Kidney capillary endothelial cell (primary cell): ENCODE results near the gene VEZF1.
"Not testable (repeated sequence)": the region's sequence is repeated elsewhere in the genome, so short reads cannot be mapped to it uniquely, and the experiment has no call there.

Experiments
- DNase-seq: peaks from one replicate; pipeline ENCODE4 v3.0.0-alpha.2; 2018; ENCODE audit warnings: low spot score

VEZF1 gene

DNA sequence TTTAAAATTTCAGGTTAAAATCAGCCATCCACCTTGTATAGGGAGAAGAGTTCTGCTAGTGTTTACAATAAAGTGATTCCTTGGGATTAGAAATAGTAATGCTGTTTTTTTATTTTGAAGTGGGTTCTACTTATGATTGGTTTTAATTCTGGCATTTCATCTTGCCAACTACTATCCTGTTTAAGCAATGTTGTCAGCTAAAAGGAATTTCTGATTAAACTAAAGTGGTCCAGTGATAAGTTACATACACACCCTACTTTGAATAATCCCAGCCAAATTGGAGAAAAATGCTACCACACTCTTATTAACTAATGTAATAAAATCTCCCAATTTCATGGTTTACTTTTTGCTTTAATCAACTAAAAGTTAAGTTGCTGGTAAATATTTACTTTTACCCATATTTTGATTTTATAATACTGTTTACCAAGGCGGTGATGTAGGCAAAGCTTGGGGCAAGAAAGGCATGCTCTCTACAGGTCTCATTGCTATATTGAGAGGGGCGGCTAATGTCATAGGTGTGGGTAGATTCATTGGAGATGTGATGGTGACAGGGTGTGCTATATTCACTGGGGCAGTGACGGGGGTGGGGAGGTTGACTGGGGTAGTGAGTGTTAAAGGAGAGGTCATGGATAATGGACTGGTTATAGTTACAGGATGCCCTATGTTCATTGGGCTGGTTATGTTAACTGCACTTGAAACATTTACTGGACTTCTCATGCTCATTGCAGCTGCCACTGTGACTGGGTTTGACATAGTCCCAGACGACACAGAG, 13.8 kb downstream of the VEZF1 start:
- not testable (repeated sequence) for DNase-seq

GRCh38 chr17:57972151-57972550, 15.9 kb downstream of the VEZF1 start:
- no peak for DNase-seq

DNA sequence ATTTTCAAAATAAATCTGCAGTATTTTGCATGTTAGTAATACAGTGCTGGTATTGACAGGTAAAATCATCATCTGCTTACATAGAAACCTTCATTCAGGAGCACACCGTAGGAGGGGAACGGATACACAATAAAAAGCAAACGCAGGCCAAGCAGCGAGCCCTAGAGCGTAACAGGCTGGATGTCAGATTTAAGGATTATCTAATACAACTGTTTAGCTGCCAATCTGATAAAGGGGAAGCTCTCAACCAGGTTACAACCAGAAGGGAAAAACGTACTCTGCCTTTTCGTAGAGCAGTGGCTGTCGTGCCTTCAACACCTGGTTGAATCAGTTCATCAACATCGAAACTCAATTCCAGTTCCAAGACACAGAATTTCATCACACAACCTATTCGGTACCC, 16.5 kb downstream of the VEZF1 start:
- no peak for DNase-seq

GRCh38 chr17:57970710-57971109, 17.3 kb downstream of the VEZF1 start:
- no peak for DNase-seq

GRCh38 chr17:57968456-57968855, 19.6 kb downstream of the VEZF1 start:
- no peak for DNase-seq

DNA sequence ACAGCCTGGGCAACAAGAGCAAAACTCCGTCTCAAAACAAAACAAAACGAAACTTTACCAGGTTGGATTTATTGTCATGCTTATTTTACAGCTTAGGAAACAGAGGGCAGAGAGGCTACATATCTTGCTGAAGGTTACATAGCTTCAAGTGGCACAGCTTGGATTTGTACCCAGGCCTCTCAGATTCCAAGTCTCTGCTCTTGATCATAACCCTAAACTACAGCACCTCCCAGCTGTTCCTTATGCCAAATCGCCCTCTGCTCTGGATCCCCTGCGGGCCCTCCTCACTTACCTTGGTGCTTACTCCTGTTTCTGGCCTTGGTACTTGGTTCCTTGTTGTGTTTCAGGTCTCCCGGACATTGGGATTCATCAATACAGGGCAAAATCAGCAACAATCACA, 21.2 kb downstream of the VEZF1 start:
- DNase-seq: no peak

- DNase-seq: no peak
Measured at GRCh38 chr17:57966246-57966645, 21.8 kb downstream of the VEZF1 start.

DNA sequence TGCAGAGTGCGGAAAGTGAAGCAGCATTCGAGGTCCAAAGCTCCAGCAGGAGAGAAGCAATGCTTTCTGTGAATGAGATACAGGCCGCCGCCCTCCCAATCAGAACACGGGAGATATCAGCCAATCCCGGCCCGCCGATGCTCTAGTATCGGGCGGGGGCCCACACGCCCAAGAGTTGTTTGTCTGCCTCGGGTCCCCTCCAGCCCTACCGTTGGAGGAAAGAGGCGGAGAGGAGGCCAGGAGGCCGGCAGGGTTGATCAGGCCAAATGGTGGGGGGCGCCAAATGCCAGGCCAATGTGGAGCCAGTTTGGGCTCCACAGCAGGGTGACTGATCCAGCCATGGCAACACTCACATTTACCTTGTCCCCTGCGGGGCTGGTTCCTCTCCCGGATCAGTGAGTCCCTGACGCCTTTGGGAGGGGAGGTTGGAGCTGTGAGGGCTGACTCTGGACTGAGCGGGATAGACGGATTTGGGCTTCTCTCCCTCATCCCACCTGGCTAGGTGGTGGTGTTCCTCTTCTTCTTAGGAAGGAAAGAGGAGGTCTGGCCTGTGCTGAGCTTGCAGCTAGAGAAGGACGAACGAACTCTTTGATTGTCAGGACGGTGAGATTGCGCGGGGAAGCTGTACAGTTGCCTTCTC, 22.4 kb downstream of the VEZF1 start:
- no peak for DNase-seq

DNA sequence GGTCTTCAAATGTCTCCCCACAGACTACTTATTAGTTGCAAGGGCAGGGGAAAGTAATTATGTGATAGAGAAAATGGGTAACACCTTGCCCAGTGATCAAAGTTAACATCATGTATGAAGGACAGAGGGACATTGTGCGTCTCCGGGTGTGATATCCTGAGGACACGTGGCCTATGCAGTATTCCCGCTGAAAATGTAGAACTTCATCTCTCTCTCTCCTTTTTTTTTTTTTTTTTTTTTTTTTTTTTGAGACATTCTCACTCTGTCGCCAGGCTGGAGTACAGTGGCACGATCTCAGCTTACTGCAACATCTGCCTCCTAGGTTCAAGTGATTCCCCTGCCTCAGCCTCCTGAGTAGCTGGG, 24.9 kb downstream of the VEZF1 start:
- DNase-seq: no peak

- DNase-seq: no peak
Measured at GRCh38 chr17:57962279-57963148, 25.5 kb downstream of the VEZF1 start.

GRCh38 chr17:57959929-57960328, 28.1 kb downstream of the VEZF1 start:
- DNase-seq: no peak

DNA sequence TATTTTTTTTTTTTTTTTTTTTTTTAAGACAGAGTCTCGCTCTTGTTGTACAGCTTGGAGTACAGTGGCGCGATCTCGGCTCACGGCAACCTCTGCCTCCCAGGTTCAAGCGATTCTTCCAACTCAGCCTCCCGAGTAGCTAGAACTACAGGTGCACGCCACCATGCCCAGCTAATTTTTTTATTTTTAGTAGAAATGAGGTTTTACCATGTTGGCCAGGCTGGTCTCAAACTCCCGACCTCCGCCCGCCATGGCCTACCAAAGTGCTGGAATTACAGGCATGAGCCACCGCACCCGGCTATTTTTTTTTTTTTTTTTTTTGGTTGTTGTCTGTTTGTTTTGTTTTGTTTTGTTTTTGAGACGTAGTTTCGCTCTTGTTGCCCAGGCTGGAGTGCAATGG, 29.7 kb downstream of the VEZF1 start:
- DNase-seq: not testable (repeated sequence)

- DNase-seq: no peak
Measured at GRCh38 chr17:57957886-57958285, 30.2 kb downstream of the VEZF1 start.

DNA sequence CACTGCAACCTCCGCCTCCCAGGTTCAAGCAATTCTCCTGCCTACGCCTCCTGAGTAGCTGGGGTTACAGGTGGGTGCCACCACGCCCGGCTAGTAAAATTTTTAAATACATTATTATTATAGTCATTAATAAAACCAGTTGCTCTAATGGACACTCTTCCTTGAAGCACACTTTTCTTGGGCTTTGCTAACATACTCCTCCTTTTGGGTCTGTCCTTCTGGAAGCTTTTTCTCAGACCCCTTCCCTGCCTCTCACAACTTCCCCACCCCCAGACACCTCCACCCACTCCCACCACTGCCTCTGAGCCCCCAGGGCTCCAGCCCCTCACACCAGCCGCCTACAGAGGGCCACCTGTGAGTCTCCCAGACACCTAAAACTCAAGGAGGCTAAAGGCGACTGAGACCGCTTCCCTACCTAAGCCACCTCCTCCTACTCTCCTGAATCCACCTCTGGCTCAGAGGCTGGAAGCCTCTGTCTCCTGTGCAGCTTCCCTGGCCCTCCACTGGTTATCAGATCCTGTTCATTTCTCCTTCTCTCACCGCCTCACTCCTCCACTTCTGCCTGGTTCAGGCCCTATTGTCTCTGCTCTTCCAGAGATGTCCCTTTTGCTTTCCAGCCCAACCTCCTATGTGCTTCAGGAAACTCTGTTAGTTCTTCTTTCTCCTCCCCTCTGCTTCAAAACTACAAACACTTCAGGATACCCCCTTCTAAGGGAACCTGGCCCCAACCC, 30.8 kb downstream of the VEZF1 start:
- no peak for DNase-seq

DNA sequence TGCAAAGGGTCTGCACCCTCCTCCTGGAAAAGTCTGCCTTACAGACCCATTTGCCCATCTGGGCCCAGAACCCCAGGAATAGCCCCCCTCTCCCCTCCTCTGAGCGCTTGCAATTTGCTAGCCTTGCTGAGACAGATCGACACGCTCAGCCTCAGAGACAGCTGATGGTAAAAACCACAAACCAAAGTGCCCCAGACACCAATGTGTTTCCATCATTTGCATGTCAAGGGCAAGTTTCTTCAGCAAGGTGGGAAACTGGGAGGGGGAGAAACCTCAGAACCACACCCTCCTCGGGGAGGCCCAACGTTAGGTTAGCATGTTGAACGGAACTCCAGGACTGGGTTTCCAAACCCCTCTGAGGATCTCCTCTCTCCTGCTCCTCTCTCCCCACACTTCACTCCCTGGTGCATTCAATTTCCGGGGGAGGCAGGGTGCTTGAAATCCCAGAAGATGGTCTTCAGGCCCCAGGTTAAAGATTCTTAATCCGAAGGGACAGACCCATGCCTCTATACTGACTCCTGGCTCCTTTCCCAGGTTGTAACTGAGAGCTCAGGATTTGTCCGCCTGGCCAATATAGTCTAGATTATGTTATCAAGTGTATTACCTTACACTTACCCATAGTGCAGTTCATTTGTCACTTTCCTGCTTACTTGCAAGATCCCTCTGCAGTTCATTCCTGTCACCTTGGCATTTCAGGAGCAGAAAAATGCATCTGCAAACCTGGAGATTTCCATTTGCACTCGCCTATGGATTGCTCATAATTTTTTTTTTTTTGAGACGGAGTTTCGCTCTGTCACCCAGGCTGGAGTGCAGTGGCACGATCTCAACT, 31.5 kb downstream of the VEZF1 start:
- DNase-seq: no peak

DNA sequence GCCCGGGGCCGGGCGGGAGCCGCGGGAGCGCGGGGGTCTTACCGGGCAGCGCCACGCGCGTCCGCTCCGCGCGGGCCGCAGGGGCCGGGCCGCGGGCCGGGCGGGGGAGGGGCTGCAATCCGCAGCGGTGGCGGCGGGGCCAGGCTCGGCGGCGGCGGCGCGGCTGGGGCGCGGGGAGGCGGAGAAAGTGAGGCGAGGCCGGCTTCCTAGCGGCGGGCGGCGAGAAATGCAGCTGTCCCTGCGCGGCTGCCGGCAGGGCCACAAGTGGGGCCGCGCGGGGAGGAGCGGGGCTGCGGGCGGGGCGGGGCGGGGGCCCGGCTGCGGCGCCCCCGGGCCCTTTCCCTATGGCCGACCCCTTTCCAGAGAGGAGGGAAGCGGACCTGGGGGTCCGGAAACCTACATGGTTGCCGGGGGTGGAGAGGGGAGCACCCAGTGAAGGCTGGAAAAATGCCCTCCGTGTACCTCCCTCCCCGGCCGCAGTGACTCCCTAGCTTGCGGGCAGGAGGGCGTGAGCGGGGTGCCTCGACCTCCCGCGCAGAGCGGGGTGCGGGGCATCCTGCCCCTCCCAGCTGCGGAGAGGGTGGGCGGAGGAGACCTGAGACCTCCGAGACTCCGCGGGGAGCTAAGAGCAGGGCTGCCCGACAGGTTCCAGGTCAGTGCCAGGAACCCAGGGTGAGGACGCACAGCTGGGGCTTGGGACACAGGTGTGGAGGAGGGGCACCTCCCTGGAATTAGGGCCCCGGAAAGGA, 32.7 kb downstream of the VEZF1 start, which contains the start of gene CUEDC1:
CUEDC1 (minus strand) TSS at position 230 of the 749 bp plus-strand sequence. CDS start 69,848 bp downstream, outside the sequence.
- DNase-seq: no peak

- no peak for DNase-seq
Measured at GRCh38 chr17:57954397-57955182, 33.5 kb downstream of the VEZF1 start.

- DNase-seq: no peak
Measured at GRCh38 chr17:57953705-57954396, 34.2 kb downstream of the VEZF1 start.

- no peak for DNase-seq
Measured at GRCh38 chr17:57953219-57953618, 34.8 kb downstream of the VEZF1 start.
